ENCODE measurements around the gene CTSE. TPM values are rescaled to one million over a fixed set of nuclear protein-coding genes. Genes with fewer than 3 reads are reported as not detected.

CTSE gene
- total RNA-seq, 1 donor from 2014 or later = not detected

DNA sequence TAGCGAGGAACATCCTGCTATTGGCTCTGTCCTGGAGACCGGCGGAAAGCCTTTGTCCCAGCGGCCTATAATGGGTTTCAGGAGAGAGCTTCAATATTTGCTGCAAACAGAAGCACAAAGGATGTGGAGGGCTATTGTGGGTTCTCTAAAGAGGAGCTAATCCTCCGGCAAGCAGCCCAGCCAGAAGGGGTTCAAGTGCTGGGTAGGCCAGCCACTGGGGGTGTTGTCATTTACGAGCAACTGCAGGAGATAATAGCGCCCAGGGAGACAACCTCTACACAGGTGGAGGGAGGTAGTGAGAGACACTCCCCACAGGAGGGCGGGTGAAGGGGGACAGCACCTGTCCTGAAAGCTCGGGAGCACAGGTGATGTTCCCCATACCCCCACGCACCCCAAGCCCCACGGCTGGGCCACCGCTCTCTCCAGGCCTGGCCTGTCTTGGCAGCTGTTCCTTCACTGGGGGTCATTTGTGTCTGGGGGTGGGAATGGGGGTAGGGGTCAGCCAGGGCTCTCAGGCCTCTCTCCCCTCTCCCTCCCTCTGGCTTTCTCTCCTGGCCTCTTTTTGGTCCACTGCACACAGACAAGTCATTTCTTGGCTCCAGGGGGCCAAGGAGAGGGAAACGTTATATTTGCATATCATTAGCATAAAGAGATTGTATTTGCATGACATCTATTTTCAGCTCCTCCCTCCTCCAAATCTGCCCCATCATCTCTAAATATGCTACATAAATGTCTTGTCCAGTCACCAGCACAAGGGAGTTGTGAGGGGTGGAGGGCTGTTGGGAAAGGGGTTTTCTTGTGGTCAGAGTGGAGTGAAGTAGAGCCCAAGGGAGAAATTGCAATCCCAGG, 58.4 kb downstream of the CTSE start:
- Mint-ChIP-seq H3K27me3 (ENCODE audit: low read depth) (peaks cover 2% of the 10 kb centered on the region), H3K27ac (no peak overlapping the region), H3K4me3 (ENCODE audit: low read depth) (no peak overlapping the region), H3K36me3 (ENCODE audit: low read depth) (no peaks in the 10 kb centered on the region), H3K4me1 (ENCODE audit: low read depth) (peaks cover 9% of the 10 kb centered on the region), H3K9me3 (no peaks in the 10 kb centered on the region)
- no peak for DNase-seq (ENCODE audit: low spot score)
- intact Hi-C loops (cut with micrococcal nuclease) = no loop called here

DNA sequence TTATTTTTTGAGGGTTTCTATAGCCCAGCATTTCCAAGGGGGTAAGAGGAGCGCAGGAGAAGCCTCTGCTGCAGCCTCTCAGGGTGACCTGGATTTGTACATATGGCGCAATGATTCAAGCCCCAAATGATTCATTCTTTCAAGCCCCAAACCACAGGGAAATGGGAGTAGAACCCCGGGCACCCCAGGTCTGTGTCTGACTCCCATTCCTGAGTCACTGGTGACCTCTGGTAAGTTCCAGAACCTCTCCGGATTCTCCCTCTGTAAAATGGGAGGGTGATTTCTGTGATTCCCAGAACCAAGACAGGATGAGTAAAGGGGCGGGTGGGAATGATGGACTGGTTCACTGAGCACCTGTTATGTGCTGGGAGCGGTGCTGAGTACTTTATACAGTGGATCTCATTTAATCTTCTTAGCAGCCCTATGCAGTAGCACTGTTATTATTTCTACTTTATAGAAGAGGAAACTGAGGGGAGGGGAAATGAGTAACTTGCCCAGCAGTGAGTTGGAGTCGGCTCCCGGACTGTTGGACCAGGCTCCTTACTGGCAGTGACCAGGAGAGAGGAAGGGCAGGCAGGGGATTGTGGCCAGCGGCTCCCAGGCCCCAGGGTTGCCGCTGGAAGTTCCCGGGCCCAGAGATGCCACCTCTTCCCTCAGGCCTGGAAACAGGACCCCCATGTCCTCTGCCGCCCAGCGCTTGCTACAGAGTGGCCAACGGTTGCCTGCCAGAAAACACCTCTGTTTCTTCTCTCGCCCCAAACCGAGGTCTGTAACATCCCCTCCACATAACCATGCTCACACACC, 60.1 kb downstream of the CTSE start:
- intact Hi-C loops (cut with micrococcal nuclease) = no loop called here
- peaks cover 4% of the 10 kb centered on the region for H3K27me3 Mint-ChIP-seq (ENCODE audit: low read depth)
- no peaks in the 10 kb centered on the region for H3K9me3 Mint-ChIP-seq
- DNase-seq (ENCODE audit: low spot score) = no peak
- peaks cover 9% of the 10 kb centered on the region for H3K4me1 Mint-ChIP-seq (ENCODE audit: low read depth)
- H3K4me3 Mint-ChIP-seq (ENCODE audit: low read depth) = no peak overlapping the region
- no peak overlapping the region for H3K27ac Mint-ChIP-seq
- no peaks in the 10 kb centered on the region for H3K36me3 Mint-ChIP-seq (ENCODE audit: low read depth)

GRCh38 chr1:205962821-205963221, 60.9 kb downstream of the CTSE start:
- Mint-ChIP-seq H3K4me3 (ENCODE audit: low read depth) (no peak overlapping the region), H3K9me3 (no peaks in the 10 kb centered on the region), H3K36me3 (ENCODE audit: low read depth) (no peaks in the 10 kb centered on the region), H3K27me3 (ENCODE audit: low read depth) (peaks cover 4% of the 10 kb centered on the region), H3K4me1 (ENCODE audit: low read depth) (peaks cover 9% of the 10 kb centered on the region), H3K27ac (no peak overlapping the region)
- intact Hi-C loops (cut with micrococcal nuclease) = no loop called here
- DNase-seq (ENCODE audit: low spot score) = no peak

DNA sequence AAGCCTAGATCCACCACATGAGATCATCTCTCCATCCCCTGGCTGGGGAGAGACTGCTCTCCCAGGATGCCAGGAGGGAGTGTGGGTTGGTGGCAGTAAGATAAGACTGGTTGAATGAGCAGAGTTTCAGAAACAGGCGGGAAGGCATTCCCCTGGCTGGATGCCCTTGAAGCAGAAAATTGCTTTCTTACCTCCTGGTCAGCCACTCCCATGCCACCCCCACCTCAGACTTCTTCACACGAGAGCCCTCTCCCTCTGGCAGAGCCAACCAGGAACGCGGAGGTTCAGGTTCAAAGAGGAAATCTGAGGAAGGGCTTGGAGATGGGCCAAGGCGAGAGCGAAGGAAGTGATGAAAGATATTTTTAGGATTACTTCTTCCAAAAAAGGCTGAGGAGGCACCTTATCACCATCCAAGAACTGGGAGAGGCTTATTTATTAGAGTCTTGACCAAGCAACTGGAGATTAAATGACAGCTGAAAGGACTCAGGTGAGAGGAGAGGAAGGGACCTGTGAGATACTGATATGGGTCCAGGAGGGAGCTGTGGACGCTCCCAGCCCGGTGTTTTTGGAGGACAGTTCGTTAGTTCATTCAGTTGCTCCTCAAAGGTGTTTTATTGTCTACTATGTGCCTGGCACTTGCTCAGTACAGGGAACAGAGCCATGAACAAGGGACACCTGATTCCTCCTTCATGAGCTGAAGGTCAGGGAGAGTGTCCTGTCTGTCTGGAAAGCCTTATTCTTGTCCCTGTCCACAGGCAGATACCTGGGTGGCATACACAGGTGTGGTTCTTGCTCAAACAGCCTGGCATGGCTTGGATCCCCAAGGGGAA, 61.5 kb downstream of the CTSE start:
- DNase-seq (ENCODE audit: low spot score) = no peak
- Mint-ChIP-seq H3K9me3 (no peaks in the 10 kb centered on the region), H3K27me3 (ENCODE audit: low read depth) (peaks cover 7% of the 10 kb centered on the region), H3K36me3 (ENCODE audit: low read depth) (no peaks in the 10 kb centered on the region), H3K27ac (no peak overlapping the region), H3K4me3 (ENCODE audit: low read depth) (no peak overlapping the region), H3K4me1 (ENCODE audit: low read depth) (peaks cover 9% of the 10 kb centered on the region)
- intact Hi-C loops (cut with micrococcal nuclease) = no loop called here

- Mint-ChIP-seq H3K36me3 (ENCODE audit: low read depth) (no peaks in the 10 kb centered on the region), H3K27me3 (ENCODE audit: low read depth) (peaks cover 10% of the 10 kb centered on the region), H3K27ac (peak overlapping the region; percentile 20), H3K9me3 (no peaks in the 10 kb centered on the region), H3K4me1 (ENCODE audit: low read depth) (peaks cover 9% of the 10 kb centered on the region), H3K4me3 (ENCODE audit: low read depth) (no peak overlapping the region)
- DNase-seq (ENCODE audit: low spot score) = no peak
- intact Hi-C loops (cut with micrococcal nuclease) = no loop called here
These were observed 62.3 kb downstream of the CTSE start for GRCh38 chr1:205961405-205961804.

DNA sequence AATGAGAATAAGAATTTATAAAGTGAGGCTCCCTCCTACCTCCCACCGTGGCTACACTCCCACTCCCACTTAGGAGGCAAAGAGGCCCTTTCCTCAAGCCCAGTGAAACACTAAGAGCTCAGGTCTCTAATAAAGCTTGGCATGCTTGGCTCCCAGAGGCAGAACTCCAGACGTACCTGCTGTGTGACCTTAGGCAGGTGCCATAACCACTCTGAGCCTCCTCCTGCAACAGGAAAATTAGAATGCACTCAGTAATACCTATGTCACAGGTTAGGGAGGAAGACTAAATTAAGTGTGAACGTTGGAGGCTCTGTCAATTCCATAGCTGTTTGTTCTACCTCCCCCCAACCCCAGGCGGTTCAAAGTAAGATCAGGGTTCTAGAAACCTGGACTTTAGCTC, 63.9 kb downstream of the CTSE start:
- Mint-ChIP-seq H3K4me3 (ENCODE audit: low read depth) (no peak overlapping the region), H3K9me3 (no peaks in the 10 kb centered on the region), H3K27me3 (ENCODE audit: low read depth) (peaks cover 19% of the 10 kb centered on the region), H3K27ac (no peak overlapping the region), H3K36me3 (ENCODE audit: low read depth) (no peaks in the 10 kb centered on the region), H3K4me1 (ENCODE audit: low read depth) (peaks cover 9% of the 10 kb centered on the region)
- intact Hi-C loops (cut with micrococcal nuclease) = no loop called here
- no peak for DNase-seq (ENCODE audit: low spot score)

Other genes with a start within 250 kb of the CTSE start
- 26.2 and 26.7 TPM in 2 replicates for gene RAB29, start 248.4 kb downstream of the CTSE start, total RNA-seq
- gene SLC41A1, start 210.7 kb downstream of the CTSE start, total RNA-seq = 46.9 and 48.5 TPM in 2 replicates
- gene PM20D1, start 173.8 kb downstream of the CTSE start, total RNA-seq = 0.57 and 0.78 TPM in 2 replicates
- gene SLC26A9, start 80.4 kb downstream of the CTSE start, total RNA-seq = not detected in 2 replicates
- not detected in 2 replicates for gene RAB7B, start 20.5 kb downstream of the CTSE start, total RNA-seq
- gene RHEX, start 29.3 kb upstream of the CTSE start, total RNA-seq = not detected in 2 replicates
- gene AVPR1B, start 93.5 kb upstream of the CTSE start, total RNA-seq = not detected in 2 replicates
- 28.2 and 29.5 TPM in 2 replicates for gene FAM72A, start 178.9 kb upstream of the CTSE start, total RNA-seq
- 142 and 157 TPM in 2 replicates for gene SRGAP2, start 179.6 kb upstream of the CTSE start, total RNA-seq

Data from activated T-helper 2 cell treated with anti-CD3 and anti-CD28 coated beads, Interferon-gamma antibody, Interleukin-2, Interleukin-4, amounts not matched to agents 10 μg/mL and 5 μg/mL and 100 μg/mL, durations not matched to agents 14 hours and 24 hours and 36 hours (primary cell).